GM19238 (cell line): Measurements from ENCODE around the gene TNFAIP2.
A peak's percentile ranks its signal among the peaks of the same experiment; 100 is the strongest.

ENCODE experiments used
- DNase-seq: peaks from one replicate; pipeline ENCODE4 v3.0.0; 2011; ENCODE audit warnings: low spot score; ENCODE audit not compliant: insufficient read length

TNFAIP2 gene

DNA sequence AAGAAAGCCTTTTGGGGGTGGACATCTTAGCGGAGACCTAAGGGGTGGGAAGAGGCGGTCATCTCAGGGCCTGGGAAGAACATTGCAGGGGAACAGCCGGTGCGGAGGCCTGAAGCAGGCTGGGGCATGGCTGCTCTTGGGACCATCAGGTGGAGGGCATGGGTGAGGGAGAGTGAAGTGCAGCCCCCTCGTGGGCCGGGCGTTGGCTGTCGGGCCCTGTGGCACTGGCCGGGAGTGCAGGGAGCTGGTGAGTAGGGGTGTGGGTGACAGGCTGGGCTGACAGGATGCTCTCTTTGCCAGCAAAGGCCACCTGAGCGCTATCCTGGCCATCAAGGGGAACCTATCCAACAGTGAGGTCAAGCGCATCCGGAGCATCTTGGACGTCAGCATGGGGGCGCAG is 11.7 kb downstream of the TNFAIP2 start:
- no peak for DNase-seq

GRCh38 chr14:103135333-103136260 is 12.3 kb downstream of the TNFAIP2 start:
- DNase-seq = no peak

DNA sequence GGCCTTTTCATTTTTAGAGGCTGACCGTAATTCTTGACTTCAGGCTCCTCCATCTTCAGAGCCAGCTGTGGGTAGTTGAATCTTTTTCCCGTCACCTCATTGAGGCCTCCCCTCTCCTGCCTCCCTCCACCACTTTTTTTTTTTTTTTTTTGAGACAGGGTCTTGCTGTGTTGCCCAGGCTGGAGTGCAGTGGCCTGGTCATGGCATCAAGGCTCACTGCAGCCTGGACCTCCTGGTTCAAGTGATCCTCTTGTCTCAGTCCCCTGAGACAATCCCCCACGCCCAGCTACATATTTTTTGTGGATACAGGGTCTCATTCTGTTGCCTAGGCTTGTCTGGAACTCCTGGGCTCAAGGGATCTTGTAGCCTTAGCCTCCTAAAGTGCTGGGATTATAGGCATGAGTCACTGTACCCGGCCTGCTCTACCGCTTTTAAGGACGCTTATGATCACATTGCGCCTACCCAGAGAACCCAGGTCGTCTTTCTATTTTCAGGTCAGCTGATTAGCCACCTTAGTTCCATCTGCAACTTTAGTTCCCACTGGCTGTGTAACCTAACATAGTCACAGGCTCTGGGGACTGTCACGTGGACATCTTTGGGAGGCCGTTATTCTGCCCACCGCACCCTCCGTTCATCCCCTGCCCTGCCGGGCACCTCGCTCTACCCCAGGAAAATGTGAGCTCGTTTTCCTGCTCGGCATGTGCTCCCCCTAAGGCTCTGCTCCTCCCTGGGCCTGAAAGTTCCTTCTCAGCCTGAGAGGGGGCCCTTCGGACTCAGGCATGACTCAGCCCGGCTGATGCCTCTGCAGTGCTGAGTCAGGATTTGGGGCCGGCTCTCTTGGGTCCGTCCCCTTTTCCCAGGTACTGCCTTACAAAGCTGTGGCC is 13.4 kb downstream of the TNFAIP2 start:
- DNase-seq = no peak

DNA sequence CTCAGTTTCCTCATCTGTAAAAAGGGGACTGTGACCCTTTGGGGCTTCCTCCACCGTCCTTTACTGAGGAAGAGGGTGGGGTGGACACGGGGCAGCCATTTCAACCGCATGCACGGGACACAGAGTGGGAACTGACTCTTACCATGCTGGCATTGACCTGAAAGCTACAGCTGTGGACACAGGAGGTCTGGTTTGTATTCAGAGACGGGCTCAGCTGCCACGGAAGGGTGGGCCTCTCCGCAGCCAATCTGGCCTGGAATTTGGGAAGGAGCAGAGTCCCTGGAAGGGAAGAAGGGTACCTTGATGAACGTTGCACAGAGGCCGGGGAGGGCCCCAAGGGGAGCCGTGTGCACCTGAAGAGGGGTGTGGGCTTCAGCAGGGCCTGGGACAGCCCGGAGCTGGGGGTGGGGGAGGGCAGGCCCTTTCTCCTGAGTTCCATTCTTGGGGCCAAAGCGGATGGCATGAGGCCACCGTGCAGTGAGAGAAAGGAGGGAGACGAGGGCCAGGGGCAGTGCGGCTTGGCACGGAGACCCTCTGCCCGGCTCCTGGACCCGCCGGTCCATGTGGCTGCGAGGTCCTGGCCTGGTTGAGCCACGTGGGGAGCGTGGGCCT is 14.5 kb downstream of the TNFAIP2 start:
- no peak for DNase-seq

GRCh38 chr14:103138301-103139131 is 15.3 kb downstream of the TNFAIP2 start:
- no peak for DNase-seq

DNA sequence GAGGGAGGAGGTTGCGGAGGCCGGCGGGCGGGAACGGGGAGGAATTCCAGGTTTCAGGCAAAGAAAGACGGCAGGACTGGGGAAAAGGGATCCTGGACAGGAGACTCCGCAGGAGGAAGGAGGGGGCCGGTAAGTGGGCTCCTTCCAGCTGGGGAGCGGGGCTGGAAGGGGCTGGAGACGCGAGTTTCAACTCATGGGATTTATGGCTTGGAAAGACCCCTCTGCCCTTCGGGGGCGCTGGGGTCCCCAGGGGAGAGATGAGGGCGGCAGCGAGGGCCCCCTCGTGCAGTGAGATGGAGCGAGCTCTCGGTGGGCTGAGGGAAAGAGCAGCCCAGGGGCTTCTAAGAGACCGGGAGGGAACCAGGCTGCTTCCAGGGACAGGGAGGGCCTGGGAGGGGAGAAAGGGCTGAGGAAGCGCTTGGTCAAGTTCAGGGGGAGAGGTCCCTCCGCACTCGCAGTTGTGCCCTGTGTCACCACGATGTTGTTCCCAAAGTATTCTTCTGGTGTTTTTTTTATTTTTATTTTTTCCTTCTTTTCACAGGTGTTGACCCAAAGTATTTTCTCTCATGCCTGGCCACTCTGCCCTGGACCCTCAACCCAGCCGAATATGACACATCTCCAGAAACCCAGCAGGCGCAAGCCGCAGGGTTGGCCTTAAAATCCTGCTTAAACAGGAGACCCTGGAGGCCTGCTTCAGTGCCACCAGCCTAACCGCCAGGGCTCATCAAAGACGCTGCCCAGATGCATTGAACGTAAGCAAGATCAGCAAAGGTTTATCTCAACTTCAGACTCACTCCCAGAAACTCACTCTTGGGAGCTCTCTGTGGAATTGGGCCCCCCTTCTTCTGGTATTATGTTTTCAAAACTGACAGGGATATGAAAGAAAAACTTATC is 16.1 kb downstream of the TNFAIP2 start:
- no peak for DNase-seq

GRCh38 chr14:103140316-103141109 is 17.3 kb downstream of the TNFAIP2 start:
- DNase-seq = peak; percentile 66

- DNase-seq = peak; percentile 56
Measured at GRCh38 chr14:103141117-103141796, 18.0 kb downstream of the TNFAIP2 start.

GRCh38 chr14:103142026-103142425 is 18.8 kb downstream of the TNFAIP2 start:
- DNase-seq = no peak

DNA sequence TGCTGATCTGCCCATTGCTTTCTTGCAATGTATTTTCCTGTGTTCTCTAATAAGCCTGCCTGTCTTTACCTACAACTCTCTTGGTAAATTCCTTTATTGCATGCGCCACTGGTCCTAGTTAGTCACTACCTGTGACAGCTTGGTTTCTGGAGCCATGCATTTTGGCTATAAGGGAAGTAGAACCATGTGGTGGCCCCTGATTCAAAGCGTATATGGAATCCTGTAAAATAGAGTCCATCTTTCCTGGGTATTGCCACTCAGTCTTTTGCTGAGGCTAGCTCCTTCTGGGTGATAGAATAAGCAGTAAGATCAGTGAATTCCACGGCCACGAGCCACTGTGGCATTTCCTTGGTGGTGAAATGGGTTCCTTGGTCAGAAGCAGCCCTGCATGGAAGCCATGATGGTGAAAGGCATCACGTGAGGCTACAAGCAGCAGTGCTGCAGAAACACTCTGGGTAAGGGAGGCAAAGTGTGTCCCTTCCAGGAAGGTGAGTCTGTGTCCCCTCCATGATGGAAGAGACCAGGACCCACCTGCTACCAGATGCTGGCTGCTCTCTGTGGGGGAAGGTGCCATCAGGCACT is 19.6 kb downstream of the TNFAIP2 start:
- DNase-seq = no peak

- DNase-seq = no peak
Measured at GRCh38 chr14:103143506-103143905, 20.2 kb downstream of the TNFAIP2 start.

- no peak for DNase-seq
Measured at GRCh38 chr14:103144085-103144484, 20.8 kb downstream of the TNFAIP2 start.

GRCh38 chr14:103146141-103146709 is 23.0 kb downstream of the TNFAIP2 start:
- no peak for DNase-seq

DNA sequence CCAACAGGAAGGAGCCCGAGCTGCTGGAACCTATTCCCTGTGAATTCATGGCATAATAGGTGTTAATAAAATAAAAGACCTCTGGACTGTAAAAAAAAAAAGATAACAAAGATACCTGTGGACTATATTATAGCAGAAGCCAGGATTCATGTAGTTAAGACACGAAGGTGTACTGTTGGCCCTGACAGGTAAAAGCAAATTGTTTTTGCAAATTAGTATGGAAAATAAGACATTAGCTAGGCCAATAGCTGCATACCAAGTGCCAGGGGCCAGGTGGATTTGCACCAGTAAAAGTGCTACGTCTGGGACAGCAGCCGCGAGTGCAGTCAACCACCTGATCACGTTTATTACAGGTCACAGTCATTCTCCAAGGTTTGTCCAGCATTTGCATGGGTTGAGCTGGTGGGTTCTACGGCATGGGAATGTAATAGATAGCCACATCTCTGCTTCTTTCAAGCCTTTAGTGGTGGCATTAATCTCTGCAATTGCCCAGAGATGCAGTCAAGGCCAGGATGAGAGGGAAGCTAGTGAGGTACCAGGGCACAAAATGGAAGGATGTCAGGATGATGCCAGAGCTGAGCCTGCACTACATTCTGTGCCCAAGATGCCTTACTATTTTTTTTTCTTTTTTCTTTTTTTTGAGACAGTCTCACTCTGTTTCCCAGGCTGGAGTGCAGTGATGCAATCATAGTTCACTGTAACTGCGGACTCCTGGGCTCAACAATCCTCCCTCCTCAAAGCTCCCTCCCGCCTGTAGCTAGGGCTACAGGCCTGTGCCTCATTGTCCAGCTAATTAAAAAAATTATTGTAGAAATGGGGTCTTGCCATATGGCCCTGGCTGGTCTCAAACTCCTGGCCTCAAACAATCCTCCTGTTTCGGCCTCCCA is 26.3 kb downstream of the TNFAIP2 start:
- DNase-seq = no peak

- no peak for DNase-seq
Measured at GRCh38 chr14:103151270-103151945, 28.1 kb downstream of the TNFAIP2 start.

GRCh38 chr14:103155010-103155409 is 31.7 kb downstream of the TNFAIP2 start:
- DNase-seq = no peak
